Stimulated activated CD4-positive, alpha-beta T cell treated with anti-CD3 and anti-CD28 coated beads, Interleukin-1b, Interleukin-23, amount 100 ng/mL, for 4 hours (primary cell): Measurements from ENCODE around the gene LRP1-AS.

Experiments
- DNase-seq, 2 donors: peaks; one replicate each; pipeline ENCODE4 v3.0.0-alpha.2; 2020; ENCODE audit warnings: low read depth in 2 of 2

Gene LRP1-AS

DNA sequence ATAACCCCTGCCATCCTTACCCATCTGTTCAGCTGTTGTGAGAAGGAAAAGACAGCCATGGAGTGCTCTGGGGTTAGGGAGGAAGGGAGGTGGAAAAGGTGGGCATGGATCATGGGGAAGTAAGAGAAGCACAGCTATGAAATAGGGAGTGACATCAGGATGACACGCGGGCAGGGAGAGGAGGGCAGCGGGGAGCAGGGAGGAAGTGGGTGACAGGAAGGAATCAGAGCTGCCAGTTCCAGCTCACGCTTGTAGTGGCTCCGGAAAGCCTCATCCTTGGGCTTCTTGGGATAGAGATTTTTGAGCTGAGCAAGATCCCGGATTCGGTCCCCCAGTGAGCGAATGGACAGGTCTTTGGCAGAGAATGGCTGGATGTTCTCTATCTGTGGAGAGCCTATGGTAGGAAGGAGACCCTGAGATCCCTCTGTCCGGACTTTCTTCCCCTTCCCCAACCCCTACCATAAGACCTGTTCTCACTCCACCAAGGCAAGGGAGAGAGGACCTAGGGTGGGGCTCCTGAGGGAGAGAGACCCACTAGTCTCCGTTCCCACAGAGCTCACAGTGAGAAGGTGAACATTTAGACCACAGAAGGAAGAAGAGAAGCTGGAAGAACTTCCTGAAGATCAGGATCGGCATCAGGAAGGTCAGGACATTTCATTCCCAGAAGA, 48.2 kb downstream of the LRP1-AS start:
- DNase-seq: no peak

DNA sequence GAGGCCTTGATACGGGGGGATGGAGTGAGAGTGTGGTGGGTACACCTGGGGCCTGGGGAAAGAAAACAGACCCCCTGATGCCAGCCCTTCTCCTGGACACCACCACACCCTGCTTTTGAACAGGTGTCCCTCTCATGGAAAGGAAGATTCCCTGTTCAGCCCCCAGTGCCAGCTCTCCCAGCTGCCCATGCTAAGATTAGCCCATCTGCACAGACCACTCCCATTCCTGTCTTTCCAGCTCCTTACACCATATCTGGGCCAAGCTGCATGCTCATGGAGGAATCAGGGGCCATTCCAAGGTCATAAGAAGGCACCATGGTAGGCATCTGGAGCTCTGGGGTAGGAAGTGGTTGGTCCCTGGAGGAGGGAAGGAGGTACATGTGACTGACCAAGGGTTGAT, 48.9 kb downstream of the LRP1-AS start:
- DNase-seq: no peak

DNA sequence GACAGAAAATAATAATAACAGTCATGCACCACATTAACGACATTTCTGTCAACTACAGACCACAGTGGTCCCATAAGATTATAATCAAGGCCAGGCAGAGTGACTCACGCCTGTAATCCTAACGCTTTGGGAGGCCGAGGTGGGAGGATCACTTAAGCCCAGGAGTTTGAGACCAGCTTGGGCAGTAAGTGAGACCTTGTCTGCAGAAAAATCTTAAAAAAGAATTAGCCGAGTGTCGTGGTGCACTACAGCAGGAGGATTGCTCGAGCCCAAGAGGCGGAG, 49.9 kb downstream of the LRP1-AS start:
- DNase-seq: no peak

DNA sequence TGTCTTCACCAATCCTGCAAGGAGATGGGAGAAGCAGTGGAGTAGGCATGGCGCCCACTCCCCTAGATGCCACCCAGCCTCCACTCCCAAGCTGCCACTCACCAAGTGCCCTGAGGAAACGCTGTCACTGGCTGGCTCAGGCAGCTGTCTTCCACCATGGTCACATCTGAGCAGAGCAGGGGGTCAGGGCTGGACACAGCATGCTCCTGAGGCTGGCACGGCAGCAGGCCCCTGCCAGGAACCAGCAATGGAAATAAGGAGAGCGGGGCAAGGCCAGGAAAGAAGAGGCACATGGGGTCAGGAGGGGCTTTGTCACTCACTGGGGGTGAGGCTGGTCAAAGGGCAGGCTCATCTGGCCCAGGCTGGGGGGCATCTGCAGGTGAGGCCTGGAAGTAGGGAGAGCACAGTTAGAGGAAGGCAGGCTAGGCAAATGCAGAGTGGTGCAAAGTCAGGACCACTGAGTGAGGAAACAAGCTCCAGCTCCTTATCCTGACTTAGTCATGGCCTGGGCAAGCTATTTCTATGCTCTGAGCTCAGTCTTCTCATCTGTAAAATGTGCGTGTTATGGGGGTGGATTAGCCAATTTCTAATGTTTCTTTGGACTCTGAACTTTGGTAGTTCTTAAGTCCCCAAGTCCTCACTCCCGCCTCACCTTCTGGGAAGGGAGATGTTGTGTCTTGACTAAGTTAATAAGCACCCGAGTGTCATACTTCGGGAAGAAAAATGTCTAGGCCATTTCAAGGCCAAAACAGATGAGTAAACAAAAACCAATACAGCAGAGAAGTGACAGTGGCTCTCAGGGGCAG, 50.5 kb downstream of the LRP1-AS start:
- DNase-seq: no peak

DNA sequence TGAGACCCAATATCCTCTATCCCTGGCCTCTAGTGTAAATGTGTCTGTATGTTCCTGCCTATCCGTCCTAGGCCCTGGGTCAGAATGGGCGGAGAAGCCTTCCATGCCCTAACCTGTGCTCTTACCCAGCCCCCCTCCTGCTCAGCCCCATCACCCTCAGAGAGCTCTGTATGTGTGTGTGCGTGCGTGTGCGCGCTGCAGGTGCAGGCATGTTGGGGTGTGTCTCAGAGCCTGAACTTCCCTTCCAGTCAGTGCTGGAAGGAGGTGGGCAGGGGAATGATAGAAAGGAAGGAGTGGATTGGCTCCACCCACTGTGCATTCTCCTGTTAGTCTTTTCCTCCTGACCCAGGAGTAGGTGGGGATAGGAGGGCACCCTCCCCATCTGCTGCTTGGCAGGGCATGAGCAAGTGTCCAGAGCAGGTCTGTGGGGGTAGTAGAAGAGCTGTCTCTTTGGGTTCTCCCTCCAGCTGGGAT, 51.3 kb downstream of the LRP1-AS start:
- DNase-seq: no peak

DNA sequence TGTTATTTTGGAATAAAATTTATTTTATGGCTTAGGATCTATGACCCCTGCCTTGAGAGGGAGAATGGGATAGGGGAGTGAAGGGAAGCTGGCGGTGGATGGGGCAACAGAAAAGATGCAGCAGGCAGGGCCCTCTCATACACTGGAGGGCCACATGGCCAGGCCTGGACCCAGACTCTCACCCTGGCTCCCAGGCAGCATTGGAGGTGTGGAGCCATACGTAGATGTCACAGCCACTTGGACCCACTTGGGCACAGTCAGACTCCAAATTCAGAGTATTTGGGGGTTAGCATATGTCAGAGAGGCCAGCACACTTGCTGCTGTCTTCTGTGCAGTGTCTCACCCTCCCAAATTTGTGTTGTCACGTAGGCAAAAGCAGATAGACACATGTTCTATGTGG, 52.0 kb downstream of the LRP1-AS start:
- DNase-seq: no peak
